NCI-H187 treated with DMSO at 0.1 percent for 48 hours (cell line): Measurements from ENCODE around the gene STK26.
"Not testable (repeated sequence)": the region's sequence is repeated elsewhere in the genome, so short reads cannot be mapped to it uniquely, and the experiment has no call there.

Source experiments
- DNase-seq: peaks from one replicate; lab custom pipeline; 2025; lab: John Stamatoyannopoulos, UW

STK26 gene

GRCh38 chrX:132037479-132037993 is 14.4 kb downstream of the STK26 start:
- DNase-seq, result no peak

- no peak for DNase-seq
These were observed 17.0 kb downstream of the STK26 start for GRCh38 chrX:132040066-132040465.

- DNase-seq, result no peak
These were observed 17.9 kb downstream of the STK26 start for GRCh38 chrX:132041015-132041414.

DNA sequence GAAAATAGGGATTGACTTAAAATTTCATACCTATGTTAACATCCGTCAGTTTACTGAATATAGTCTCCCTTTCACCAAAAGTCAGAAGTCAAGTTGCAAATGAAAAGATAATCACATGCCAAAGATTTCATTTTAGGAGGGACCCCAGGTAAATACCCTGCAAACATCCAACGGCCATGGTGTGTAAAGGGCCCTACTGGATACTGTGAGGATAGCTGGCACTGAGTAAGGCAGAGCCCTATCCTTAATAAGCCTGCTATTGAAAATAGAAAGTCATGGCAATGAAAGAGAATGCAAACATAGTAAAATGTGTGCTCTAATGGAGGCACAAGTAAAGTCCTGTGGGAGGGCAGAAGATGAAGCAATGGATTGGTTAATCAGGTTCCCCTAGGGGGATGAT is 20.9 kb downstream of the STK26 start:
- no peak for DNase-seq

- no peak for DNase-seq
These were observed 21.9 kb downstream of the STK26 start for GRCh38 chrX:132044953-132045352.

GRCh38 chrX:132045456-132045855 is 22.4 kb downstream of the STK26 start:
- no peak for DNase-seq

DNA sequence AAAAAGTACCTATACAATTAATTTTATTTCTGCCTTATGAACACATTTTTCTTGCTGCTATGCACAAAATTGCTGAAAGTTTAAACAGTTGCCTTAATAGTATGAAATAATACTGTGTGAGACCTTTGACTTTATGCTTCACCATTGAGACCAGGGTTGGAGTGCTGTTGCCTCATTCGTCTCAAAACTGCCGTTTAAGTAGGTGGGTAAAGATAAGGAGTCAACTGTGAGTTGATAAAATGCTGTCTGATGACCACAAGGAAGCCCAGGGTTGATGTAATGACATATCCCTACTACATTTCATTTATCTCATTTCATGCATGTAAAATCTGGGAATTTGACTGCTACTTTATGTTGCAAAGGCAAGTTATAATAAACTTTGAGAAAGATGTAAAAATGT is 23.4 kb downstream of the STK26 start:
- no peak for DNase-seq

GRCh38 chrX:132051778-132052177 is 28.7 kb downstream of the STK26 start:
- not testable (repeated sequence) for DNase-seq

DNA sequence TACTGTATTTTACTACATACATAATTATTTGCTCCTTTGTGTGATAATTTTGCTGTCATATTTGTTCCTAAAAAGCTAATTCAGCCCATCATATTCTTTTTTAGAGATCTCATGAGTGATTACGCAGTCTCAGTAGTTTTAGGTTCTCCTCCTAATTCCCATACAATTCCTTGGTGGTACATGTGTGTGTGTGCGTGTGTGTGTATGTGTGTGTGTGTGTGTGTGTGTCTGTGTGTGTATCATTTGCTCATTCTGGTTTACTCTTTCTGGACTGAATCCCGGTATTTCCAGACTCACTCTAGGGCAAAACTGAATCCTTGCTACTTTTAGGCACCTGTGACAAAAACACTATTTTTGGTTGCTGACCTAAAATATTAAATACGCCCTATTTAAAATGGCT is 34.9 kb downstream of the STK26 start:
- DNase-seq, result no peak

DNA sequence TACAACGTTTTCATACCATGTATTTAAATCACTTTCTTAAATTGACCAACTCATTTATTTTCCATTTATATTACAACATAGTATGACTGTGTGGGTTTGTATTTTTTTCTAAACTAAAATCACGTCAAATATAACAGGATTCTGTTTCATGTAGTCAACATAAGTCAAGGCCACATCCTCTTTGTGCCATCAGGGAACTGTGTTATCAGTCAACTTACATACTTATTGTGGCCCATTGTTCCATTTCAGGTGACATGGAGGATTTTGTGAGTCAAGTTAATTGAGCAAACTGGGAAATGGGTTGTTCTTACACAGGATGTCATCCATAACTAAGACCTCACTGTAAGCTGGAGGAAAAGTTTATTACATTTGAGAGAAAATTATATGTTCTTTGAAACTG is 35.9 kb downstream of the STK26 start:
- DNase-seq, result no peak

DNA sequence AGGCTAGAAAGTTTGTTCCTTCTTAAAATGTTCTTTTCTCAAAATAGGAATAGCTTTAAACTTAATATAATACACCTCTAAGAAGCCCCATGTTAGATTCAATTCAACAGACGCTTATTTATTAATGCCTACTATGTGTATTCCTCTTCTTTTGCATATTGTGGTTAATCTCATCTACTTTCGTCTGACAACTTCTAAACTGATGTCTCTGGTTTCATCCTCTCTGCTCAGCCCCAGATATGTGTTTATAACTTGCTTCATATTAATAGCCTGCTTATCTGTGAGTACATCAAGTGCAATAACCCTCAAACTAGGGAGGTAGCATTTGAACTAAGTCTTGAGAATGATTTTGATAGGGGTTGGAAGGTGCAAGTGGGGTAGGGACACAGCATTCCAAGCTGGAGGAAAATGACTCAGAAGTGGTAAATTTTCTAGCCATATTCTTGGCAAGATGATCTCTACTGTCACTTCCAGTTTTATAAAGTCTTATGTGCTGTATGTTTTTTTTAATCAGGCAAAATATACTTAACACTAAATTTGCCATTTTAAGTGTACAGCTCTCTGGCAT is 37.0 kb downstream of the STK26 start:
- no peak for DNase-seq

- no peak for DNase-seq
These were observed 40.2 kb downstream of the STK26 start for GRCh38 chrX:132063334-132063733.

- no peak for DNase-seq
These were observed 40.8 kb downstream of the STK26 start for GRCh38 chrX:132063862-132064261.

DNA sequence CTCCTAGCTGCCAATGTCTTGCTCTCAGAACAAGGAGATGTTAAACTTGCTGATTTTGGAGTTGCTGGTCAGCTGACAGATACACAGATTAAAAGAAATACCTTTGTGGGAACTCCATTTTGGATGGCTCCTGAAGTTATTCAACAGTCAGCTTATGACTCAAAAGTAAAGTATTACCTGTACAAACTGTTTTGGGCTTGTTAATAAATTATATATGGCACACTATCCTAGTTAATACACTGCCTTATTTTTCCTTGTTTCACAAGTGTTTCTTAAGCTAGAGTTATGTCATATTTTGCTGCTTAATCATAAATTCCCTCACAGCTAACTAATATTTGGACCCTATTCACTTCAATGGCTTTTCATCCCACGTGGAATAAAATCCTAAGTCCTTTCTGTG is 45.3 kb downstream of the STK26 start:
- no peak for DNase-seq

- no peak for DNase-seq
These were observed 48.2 kb downstream of the STK26 start for GRCh38 chrX:132071254-132071653.

- no peak for DNase-seq
These were observed 54.3 kb downstream of the STK26 start for GRCh38 chrX:132077414-132077813.

GRCh38 chrX:132077912-132078311 is 54.8 kb downstream of the STK26 start:
- no peak for DNase-seq

GRCh38 chrX:132085786-132086185 is 62.7 kb downstream of the STK26 start:
- no peak for DNase-seq

- no peak for DNase-seq
These were observed 63.6 kb downstream of the STK26 start for GRCh38 chrX:132086672-132087071.

DNA sequence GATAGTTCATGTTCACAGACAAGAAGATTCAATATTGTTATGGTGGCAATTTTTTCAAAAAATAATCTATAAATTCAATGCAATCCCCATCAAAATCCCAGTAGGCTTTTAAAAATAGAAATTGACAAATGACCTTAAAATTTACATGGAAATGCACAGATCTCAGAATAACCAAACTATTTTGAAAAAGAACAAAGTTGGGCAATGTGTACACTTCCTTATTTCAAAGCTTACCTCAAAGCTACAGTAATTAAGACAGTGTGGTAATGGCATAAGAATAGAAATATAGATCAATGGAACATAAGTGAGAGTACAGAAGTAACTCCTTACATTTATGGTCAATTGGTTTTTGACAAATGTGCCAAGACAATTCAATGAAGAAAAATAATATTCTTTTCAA is 65.8 kb downstream of the STK26 start:
- DNase-seq, result no peak

DNA sequence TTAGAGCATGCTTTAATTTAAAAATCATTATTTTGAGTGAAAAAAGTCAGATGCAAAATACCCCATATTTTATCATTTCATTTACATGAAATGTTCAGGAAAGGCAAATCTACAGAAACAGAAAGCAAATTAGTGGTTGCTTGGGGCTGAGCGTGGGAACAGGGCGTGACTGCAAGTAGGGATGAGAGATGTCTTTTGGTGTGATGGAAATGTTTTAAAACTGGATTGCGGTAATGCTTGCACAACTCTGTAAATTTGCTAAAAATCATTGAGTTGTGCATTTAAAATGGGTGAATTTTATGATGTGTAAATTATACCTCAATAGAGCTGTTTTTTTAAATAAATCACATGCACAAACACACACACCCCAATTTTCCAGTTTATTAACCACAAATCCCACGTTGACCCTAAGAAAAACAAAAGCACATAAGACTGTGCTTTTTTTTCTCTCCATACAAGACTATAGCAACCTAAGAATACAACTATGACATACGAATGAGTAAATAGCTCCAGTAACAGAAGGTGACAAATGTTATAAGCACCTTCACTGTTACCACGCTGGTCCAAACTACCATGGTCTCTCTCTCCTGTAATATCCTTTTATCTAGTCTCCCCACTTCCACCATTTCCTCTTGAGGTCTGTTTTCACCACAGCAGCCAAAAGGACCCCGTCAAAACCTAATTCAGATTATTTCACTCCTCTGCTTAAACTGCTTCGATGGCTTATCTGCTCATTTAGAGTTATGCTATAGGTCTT is 67.5 kb downstream of the STK26 start:
- DNase-seq, result no peak

DNA sequence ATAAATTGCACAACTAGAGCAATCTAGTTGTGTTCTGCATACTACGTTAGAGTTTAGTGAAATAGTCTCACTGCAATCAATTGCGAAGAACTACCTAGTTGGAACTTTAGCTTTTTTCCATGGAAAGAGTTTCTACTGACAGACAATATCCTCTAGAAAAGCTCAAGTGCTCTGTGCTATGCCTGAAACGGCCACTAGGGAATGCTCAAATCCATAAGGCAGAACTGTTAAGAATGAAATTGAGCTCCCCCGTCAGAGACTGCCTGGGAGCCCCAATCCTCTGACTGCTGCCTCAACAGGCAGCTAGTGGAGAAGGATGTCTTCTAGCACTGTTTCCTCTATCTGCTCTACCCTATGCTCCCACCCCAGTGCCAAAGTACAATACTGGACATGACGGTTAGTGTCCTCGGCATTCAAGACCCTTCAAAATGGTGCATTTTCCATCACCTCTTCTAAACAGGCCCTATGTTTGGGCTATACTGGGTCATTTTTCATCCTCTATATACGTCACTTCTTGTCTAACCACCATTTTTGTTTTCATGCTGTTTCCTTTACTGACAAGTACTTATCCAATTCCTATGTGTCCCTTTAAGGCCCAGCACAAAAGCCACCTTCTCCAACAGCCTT is 69.5 kb downstream of the STK26 start:
- DNase-seq, result no peak

DNA sequence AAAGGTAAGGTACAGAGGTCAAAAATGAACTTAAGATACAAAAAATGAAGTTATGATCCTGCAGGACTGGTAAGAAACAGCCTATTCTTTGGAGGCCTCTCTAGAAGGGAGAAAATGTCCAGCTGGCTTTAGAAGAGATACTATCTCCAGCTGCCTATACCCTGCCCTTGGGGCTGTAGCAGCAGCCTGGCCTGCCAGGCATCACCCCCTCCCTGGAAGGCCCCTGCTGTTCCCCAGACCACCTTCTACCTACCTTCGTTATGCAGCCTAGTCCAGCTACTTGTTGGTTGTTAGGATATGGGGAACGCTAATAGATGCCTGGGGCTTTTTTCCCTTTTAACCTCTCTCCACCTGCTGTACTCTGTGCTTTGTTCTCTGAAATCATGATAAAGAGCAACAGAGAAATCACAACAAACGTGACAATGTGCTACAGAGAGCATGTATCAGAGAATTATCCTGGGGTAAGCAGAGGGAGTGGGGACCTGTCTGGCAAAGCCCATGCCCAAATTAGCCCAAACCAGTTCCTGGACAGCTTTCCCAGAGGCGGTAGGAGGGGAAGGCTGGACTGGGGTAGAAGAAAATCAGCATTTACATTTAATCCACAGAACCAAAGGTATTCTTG is 70.2 kb downstream of the STK26 start:
- DNase-seq, result no peak
